Smooth muscle cell (in vitro differentiated cells): ENCODE measurements around the gene SRD5A2. TPM values are rescaled to one million over a fixed set of nuclear protein-coding genes. Genes with fewer than 3 reads are reported as not detected.

Source experiments
- DNase-seq: peaks from one replicate; lab custom pipeline; 2025; ENCODE audit not compliant: unreplicated experiment; lab: John Stamatoyannopoulos, UW
- H2AFZ ChIP-seq: fragments of 200-600 bp; sonication (generic); 2 replicates; pipeline ENCODE4 v1.6.0; 2016; ENCODE audit warnings: antibody characterized with exemption, low read depth, mild to moderate bottlenecking
- H3F3A ChIP-seq: fragments of 200-600 bp; sonication (generic); 2 replicates; pipeline ENCODE4 v1.6.0; 2017; ENCODE audit warnings: antibody characterized with exemption, low read depth
- H3K27ac ChIP-seq: fragments of 200-600 bp; sonication (generic); 2 replicates; pipeline ENCODE4 v1.5.1; 2016; ENCODE audit warnings: low read depth, mild to moderate bottlenecking
- H3K27me3 ChIP-seq: fragments of 200-600 bp; sonication (generic); 2 replicates; pipeline ENCODE4 v1.6.1; 2016; ENCODE audit warnings: low read depth, mild to moderate bottlenecking
- H3K36me3 ChIP-seq: fragments of 200-600 bp; sonication (generic); 2 replicates; pipeline ENCODE4 v1.5.1; 2016; ENCODE audit warnings: low read depth
- H3K4me1 ChIP-seq: fragments of 200-600 bp; sonication (generic); 2 replicates; pipeline ENCODE4 v1.5.1; 2016; ENCODE audit warnings: low read depth
- H3K4me2 ChIP-seq: fragments of 200-600 bp; sonication (generic); 2 replicates; pipeline ENCODE4 v1.6.0; 2016; ENCODE audit warnings: mild to moderate bottlenecking
- H3K4me3 ChIP-seq: fragments of 200-600 bp; sonication (generic); 2 replicates; pipeline ENCODE4 v1.5.1; 2016; ENCODE audit warnings: mild to moderate bottlenecking
- H3K79me2 ChIP-seq: fragments of 200-600 bp; sonication (generic); 2 replicates; pipeline ENCODE4 v1.6.0; 2016; ENCODE audit warnings: low read depth, mild to moderate bottlenecking
- H3K9ac ChIP-seq: fragments of 200-600 bp; sonication (generic); 2 replicates; pipeline ENCODE4 v1.6.0; 2016; ENCODE audit warnings: low read depth
- H3K9me3 ChIP-seq: fragments of 200-600 bp; sonication (generic); replicated peaks from 2 replicates; pipeline ENCODE4 v1.5.1; 2016; ENCODE audit warnings: low read depth
- H4K20me1 ChIP-seq: fragments of 200-600 bp; sonication (generic); 2 replicates; pipeline ENCODE4 v1.6.0; 2016; ENCODE audit warnings: low read depth
- WGBS: methylation state at CpG from one replicate; pipeline ENCODE4 v1.1.7; 2016; ENCODE audit warnings: low lambda C conversion rate; 5-methylcytosine and 5-hydroxymethylcytosine counted together
- polyA plus RNA-seq: library from polyadenylated mRNA; unstranded; fragments of >200 nt; fragmentation: Nextera tagmentation; extraction: Ambion mirVana; gene quantifications from 2 replicates; pipeline ENCODE4 v1.2.1, GENCODE V29; 2016
- total RNA-seq: library from RNA; depleted of rRNA; stranded (reverse); fragments of >200 nt; gene quantifications from 2 replicates; pipeline ENCODE4 v1.2.3, GENCODE V29; 2014
- TF ChIP-seq, protein P1 (sequence below): fragments of 200-600 bp; sonication (generic); IDR thresholded peaks from 2 replicates; pipeline ENCODE4 v1.5.1; 2017; ENCODE audit warnings: borderline replicate concordance, mild to moderate bottlenecking, antibody characterized with exemption; ENCODE audit not compliant: insufficient read depth, poor library complexity, severe bottlenecking

The SRD5A2 gene
- total and polyA plus RNA-seq, 2 experiments from 2014 or later, result 0.04 TPM; not detected in 1

DNA sequence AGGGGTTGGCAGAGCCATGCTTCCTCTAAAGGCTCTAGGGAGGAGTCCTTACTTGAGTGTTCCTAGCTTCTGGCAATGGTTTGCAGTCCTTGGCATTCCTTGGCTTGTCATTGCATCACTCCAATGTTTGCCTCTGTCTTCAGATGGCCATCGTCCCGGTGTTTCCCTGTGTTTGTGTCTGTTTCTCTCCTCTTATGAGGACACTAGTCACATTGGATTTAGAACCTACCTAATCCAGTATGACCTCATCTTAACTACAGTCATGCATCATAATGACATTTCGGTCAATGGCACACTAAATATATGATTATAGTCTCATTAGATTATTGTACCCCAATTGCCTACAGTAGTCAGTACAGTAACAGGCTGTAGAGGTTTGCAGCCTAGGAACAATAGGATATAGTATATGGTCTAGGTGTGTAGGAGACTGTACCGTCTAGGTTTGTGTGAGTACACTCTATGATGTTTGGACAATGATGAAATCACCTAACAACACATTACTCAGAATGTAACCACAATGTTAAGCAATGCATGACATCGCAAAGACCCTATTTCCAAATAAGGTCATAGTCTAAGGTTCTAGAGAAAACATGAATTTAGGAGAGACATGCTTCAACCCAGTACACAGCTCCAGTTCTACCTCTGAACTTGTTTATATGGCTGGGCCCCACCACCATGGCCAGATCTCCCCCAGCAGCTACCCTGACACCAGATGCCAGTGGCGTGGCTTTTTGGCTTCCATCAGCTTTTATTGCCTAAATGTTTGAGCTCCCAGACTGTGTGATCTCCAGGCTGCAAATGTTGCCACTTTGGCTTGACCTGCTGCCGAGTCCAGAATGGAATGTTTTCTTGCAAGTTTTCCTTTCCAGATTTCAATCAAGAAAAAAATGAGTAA, 22.1 kb downstream of the SRD5A2 start:
- Histone ChIP-seq H4K20me1 (no peaks in the 10 kb centered on the region), H2AFZ (no peak overlapping the region), H3K79me2 (no peaks in the 10 kb centered on the region), H3K9ac (no peak overlapping the region), H3K36me3 (no peaks in the 10 kb centered on the region), H3F3A (no peaks in the 10 kb centered on the region), H3K4me3 (no peak overlapping the region), H3K27me3 (peaks cover 3% of the 10 kb centered on the region), H3K4me1 (no peaks in the 10 kb centered on the region), H3K27ac (no peak overlapping the region), H3K9me3 (no peaks in the 10 kb centered on the region), H3K4me2 (no peak overlapping the region)
- no peak for DNase-seq
- WGBS, result 65% methylated on average over 7 of the region's 7 CpGs
- TF ChIP-seq, protein P1, sequence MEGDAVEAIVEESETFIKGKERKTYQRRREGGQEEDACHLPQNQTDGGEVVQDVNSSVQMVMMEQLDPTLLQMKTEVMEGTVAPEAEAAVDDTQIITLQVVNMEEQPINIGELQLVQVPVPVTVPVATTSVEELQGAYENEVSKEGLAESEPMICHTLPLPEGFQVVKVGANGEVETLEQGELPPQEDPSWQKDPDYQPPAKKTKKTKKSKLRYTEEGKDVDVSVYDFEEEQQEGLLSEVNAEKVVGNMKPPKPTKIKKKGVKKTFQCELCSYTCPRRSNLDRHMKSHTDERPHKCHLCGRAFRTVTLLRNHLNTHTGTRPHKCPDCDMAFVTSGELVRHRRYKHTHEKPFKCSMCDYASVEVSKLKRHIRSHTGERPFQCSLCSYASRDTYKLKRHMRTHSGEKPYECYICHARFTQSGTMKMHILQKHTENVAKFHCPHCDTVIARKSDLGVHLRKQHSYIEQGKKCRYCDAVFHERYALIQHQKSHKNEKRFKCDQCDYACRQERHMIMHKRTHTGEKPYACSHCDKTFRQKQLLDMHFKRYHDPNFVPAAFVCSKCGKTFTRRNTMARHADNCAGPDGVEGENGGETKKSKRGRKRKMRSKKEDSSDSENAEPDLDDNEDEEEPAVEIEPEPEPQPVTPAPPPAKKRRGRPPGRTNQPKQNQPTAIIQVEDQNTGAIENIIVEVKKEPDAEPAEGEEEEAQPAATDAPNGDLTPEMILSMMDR, result no peak

DNA sequence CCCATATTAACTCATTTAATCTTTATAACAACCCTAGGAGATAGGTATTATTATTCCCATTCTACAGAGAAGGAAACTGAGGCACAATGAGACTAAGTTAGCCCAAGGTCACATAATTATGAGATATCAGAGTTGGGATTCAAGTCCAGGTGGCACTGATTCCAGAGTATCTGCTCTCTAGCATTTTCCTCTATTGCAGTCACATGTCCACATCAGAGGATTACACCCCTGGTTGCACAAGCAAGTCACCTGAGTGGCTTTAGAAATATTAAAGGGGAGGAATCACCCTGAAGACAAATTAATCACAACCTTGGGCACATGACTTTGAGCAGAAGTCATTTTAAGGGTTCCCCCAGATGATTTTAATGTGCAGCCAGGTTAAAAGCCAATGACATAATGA, 23.8 kb downstream of the SRD5A2 start:
- Histone ChIP-seq H4K20me1 (no peaks in the 10 kb centered on the region), H3K27ac (no peak overlapping the region), H3K79me2 (no peaks in the 10 kb centered on the region), H3K9ac (no peak overlapping the region), H3K4me1 (no peaks in the 10 kb centered on the region), H3K9me3 (no peaks in the 10 kb centered on the region), H2AFZ (no peak overlapping the region), H3K27me3 (no peaks in the 10 kb centered on the region), H3K36me3 (no peaks in the 10 kb centered on the region), H3K4me2 (no peak overlapping the region), H3F3A (no peaks in the 10 kb centered on the region), H3K4me3 (no peak overlapping the region)
- TF ChIP-seq, protein P1, result no peak
- no peak for DNase-seq

DNA sequence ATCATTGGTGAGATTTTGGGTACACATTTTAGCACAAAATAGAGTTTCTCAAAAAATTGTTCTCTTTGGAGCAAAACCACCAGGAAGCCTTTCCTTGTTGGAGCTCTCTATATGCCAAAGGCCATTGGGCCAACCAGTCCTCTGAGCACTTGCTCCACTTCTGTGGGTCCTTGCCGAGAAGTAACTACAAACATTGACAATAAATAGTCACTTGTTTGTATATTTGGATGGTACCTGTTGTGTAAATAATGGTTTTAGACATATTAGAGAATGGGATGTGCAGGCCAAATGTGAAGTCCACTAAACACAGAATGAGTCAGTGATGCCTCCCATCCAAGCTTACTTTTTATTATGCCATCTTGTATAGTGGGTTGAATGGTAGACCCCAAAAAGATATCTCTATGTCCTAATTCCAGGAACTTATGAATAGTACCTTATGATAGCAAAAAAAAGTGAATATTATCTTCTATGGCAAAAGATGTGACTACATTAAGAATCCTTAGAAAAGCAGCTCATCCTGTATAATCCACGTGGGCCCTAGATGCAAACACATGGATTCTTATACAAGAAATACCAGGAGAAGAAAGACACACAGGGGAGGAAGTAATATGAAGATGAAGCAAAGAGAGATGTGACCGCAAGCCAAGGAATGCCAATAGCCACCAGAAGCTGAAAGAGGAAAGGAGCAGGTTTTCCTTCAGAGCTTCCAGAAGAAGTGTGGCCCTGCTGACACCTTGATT, 24.6 kb downstream of the SRD5A2 start:
- 71% methylated on average over 3 of the region's 3 CpGs for WGBS
- DNase-seq, result no peak
- H4K20me1 ChIP-seq, result no peaks in the 10 kb centered on the region
- H3F3A ChIP-seq, result no peaks in the 10 kb centered on the region
- no peaks in the 10 kb centered on the region for H3K4me1 ChIP-seq
- no peaks in the 10 kb centered on the region for H3K36me3 ChIP-seq
- no peak overlapping the region for H3K4me3 ChIP-seq
- no peaks in the 10 kb centered on the region for H3K9me3 ChIP-seq
- H3K27ac ChIP-seq, result no peak overlapping the region
- H3K9ac ChIP-seq, result no peak overlapping the region
- no peak overlapping the region for H3K4me2 ChIP-seq
- no peaks in the 10 kb centered on the region for H3K79me2 ChIP-seq
- TF ChIP-seq, protein P1, result no peak
- H3K27me3 ChIP-seq, result no peaks in the 10 kb centered on the region
- H2AFZ ChIP-seq, result no peak overlapping the region
